NCI-H2107 treated with DMSO at 0.1 percent for 48 hours (cell line): ENCODE data around the gene PIBF1.
A peak's percentile ranks its signal among the peaks of the same experiment; 100 is the strongest.

Experiments used
- DNase-seq: peaks from one replicate; lab custom pipeline; 2025; ENCODE audit not compliant: unreplicated experiment; lab: John Stamatoyannopoulos, UW

PIBF1 gene

DNA sequence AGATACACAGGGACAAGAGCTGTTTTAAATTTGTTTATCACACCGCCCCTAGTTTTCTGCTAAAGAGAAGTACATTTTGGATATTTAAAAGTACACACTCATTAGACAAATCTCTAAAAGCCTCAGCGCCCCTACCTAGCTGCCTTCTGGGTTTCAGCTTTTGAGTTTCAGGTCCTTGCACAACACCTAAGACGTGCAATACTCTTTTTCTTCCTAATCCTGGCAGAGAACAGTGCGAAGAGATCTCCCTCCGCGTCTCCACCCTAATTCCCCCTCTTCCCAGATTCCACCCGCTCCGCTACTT, 276.5 kb downstream of the PIBF1 start:
- DNase-seq = no peak

DNA sequence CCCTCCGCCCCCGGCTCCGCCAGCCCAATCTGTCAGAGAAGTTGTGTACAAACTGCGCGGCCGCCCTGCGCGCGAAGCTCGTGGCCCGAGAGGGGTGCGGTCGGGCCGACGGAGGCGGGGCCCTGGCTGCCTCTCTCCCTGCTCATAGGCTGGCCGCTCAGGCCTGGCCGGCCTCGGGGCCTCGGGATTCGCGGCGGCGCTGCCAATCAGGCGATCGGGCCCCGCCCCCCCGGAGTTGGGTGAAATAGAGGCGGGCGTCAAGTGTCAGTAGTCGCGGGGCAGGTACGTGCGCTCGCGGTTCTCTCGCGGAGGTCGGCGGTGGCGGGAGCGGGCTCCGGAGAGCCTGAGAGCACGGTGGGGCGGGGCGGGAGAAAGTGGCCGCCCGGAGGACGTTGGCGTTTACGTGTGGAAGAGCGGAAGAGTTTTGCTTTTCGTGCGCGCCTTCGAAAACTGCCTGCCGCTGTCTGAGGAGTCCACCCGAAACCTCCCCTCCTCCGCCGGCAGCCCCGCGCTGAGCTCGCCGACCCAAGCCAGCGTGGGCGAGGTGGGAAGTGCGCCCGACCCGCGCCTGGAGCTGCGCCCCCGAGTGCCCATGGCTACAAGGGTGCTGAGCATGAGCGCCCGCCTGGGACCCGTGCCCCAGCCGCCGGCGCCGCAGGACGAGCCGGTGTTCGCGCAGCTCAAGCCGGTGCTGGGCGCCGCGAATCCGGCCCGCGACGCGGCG, 277.0 kb downstream of the PIBF1 start, which contains the start of gene KLF5:
Gene KLF5 (plus strand): TSS at position 270 of the 724 bp plus-strand sequence. CDS start 323 bp downstream, at position 593.
- peak; percentile 78 for DNase-seq

GRCh38 chr13:73059460-73060250, 277.7 kb downstream of the PIBF1 start:
- no peak for DNase-seq

- DNase-seq = no peak
These were observed 278.6 kb downstream of the PIBF1 start for GRCh38 chr13:73060251-73061160.

DNA sequence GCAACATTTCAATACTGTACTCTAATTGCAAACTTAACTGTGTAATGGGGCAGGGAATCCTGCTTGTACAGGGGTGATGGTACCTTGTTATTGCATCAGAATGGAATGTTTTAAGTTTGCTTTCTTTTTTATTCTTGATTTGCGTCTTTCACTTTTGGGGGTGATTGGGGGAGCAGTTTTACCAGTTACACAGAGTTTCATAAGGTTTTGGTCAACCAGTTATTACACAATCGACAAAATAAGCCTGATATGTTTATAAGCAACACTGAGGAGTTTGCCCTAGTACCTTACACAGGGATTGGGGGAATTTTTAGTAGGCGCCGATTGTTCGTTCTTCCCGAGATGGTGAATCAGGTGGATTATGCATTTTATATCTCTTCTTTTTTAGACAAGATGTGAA, 279.5 kb downstream of the PIBF1 start:
- DNase-seq = no peak

DNA sequence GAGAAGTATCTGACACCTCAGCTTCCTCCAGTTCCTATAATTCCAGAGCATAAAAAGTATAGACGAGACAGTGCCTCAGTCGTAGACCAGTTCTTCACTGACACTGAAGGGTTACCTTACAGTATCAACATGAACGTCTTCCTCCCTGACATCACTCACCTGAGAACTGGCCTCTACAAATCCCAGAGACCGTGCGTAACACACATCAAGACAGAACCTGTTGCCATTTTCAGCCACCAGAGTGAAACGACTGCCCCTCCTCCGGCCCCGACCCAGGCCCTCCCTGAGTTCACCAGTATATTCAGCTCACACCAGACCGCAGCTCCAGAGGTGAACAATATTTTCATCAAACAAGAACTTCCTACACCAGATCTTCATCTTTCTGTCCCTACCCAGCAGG, 279.9 kb downstream of the PIBF1 start:
- no peak for DNase-seq

DNA sequence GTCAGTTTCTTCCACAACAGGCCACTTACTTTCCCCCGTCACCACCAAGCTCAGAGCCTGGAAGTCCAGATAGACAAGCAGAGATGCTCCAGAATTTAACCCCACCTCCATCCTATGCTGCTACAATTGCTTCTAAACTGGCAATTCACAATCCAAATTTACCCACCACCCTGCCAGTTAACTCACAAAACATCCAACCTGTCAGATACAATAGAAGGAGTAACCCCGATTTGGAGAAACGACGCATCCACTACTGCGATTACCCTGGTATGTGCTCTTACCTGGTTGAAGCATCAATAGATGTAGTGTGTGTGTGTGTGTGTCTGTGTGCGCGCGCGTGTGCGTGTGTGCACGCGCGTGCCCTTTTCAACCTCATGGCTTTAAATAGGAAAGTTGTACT, 280.5 kb downstream of the PIBF1 start:
- DNase-seq = no peak

DNA sequence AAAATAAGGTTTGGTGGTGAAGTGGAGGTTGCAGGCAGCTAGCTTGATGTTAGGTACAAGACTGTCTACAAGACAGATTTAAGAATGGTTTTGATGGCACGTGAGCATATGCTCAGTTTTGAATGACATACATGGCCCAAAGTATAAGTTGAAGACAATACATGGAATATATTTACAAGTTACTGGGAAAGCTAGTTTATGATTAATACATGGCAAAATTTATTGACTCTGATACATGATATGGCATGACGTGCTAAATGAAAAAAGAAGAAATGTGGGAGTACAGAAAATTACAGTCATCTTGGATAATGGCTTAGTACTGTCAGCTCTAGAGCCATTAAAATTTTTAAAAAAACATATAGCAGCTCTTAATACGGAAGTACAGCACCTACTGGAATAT, 281.2 kb downstream of the PIBF1 start:
- DNase-seq = no peak

DNA sequence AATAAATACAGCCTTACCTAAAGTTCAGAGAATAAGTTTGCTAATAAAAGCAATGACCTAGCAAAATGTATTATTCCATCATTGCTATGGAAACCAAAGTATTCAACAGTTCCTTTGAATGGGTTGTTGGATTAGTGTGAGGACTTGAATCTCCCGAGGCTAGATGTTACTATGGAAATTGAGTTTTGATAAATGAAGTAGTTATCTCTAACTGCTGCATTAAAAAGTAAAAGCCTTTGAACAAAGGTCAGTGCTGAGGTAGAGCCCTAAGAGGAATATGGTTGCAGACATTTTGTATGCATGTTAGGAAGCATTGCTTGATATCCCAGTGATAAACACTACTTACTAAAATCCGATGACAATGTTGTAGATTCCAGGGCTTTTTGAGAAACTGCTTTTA, 283.1 kb downstream of the PIBF1 start:
- no peak for DNase-seq

DNA sequence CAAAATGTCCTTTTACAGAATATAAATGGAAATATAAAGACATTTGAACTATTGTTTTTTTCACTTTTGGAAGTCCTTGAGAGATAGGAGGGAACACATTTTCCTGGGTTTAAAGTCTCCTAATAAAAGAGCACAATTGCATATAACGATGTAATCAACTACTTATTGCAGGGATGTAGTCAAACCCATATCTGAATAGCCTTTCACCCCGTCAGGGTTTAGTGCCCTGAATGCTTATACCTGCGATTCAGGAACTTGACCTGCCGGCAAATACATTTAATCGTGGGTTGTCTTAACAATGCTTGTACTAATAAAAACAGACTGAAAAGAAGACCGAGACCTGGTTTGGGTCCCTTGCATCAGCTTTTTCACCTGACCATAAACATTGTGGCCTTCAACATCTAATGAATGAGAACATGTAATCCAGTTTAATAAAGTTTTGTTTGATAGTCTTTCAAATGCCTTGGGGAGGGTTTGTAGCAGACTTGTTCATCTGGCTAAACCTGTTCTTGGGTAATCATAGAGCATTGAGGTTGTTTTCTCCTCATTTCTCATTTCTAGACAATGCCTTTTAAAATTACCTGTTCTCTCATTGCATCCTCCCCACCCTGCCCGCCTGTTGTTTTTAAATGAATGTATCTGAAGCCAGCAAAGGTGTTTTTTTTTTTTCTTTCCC, 283.9 kb downstream of the PIBF1 start:
- no peak for DNase-seq
